Activated CD4-positive, alpha-beta T cell treated with anti-CD3 and anti-CD28 coated beads, Interleukin-2, amount 10 ng/mL, durations not matched to agents 24 days and 14 days (primary cell): Measurements from ENCODE around the gene TMEM94. TPM values are rescaled to one million over a fixed set of nuclear protein-coding genes. Genes with fewer than 3 reads are reported as not detected.
"Not testable (repeated sequence)": the region's sequence is repeated elsewhere in the genome, so short reads cannot be mapped to it uniquely, and the experiment has no call there.

Experiments
- DNase-seq: peaks from one replicate; pipeline ENCODE4 v3.0.0; 2022
- H3K27ac Mint-ChIP-seq: one replicate; pipeline ENCODE4 v1.8.0; 2022; ENCODE audit warnings: mild to moderate bottlenecking, mixed read lengths
- H3K27me3 Mint-ChIP-seq: one replicate; pipeline ENCODE4 v1.8.0; 2022; ENCODE audit warnings: mixed read lengths
- H3K36me3 Mint-ChIP-seq: one replicate; pipeline ENCODE4 v1.8.0; 2022; ENCODE audit warnings: low read depth, mild to moderate bottlenecking, mixed read lengths
- H3K4me1 Mint-ChIP-seq: one replicate; pipeline ENCODE4 v1.8.0; 2021; ENCODE audit warnings: mixed read lengths
- H3K4me3 Mint-ChIP-seq: one replicate; pipeline ENCODE4 v1.8.0; 2022; ENCODE audit warnings: mild to moderate bottlenecking, moderate library complexity, mixed read lengths
- H3K9me3 Mint-ChIP-seq: one replicate; pipeline ENCODE4 v1.8.0; 2021; ENCODE audit warnings: mixed read lengths
- intact Hi-C: fragments of 100-400 bp; cut with micrococcal nuclease; formaldehyde crosslinking; loops from one replicate; pipeline ENCODE4 v1.15.1; 2023
- total RNA-seq: library from RNA; stranded (reverse); gene quantifications from 2 replicates; pipeline ENCODE4 v1.2.3, GENCODE V29; 2022

The TMEM94 gene
- total RNA-seq, 1 donor from 2014 or later: 69.5 TPM

- peaks cover 12% of the 10 kb centered on the region for H3K4me1 Mint-ChIP-seq
- no peak overlapping the region for H3K4me3 Mint-ChIP-seq
- H3K27me3 Mint-ChIP-seq: peaks cover 18% of the 10 kb centered on the region
- H3K36me3 Mint-ChIP-seq: no peaks in the 10 kb centered on the region
- intact Hi-C loops: no loop called here
- H3K9me3 Mint-ChIP-seq: no peaks in the 10 kb centered on the region
- H3K27ac Mint-ChIP-seq: no peak overlapping the region
- no peak for DNase-seq
Observed at GRCh38 chr17:75433218-75433783, 23.1 kb upstream of the TMEM94 start.

- DNase-seq, H3K4me1 Mint-ChIP-seq, H3K27ac Mint-ChIP-seq, intact Hi-C loops, H3K36me3 Mint-ChIP-seq, H3K9me3 Mint-ChIP-seq, H3K4me3 Mint-ChIP-seq: not testable (repeated sequence)
- H3K27me3 Mint-ChIP-seq: peaks cover 15% of the 10 kb centered on the region
Observed at GRCh38 chr17:75434433-75434832, 22.0 kb upstream of the TMEM94 start.

- intact Hi-C loops, H3K27me3 Mint-ChIP-seq, H3K4me1 Mint-ChIP-seq, H3K36me3 Mint-ChIP-seq, H3K27ac Mint-ChIP-seq, H3K4me3 Mint-ChIP-seq, DNase-seq, H3K9me3 Mint-ChIP-seq: not testable (repeated sequence)
Observed at GRCh38 chr17:75437404-75437803, 19.0 kb upstream of the TMEM94 start.

- Mint-ChIP-seq H3K4me1 (peaks cover 9% of the 10 kb centered on the region), H3K9me3 (no peaks in the 10 kb centered on the region), H3K27ac (no peak overlapping the region), H3K27me3 (peaks cover 2% of the 10 kb centered on the region), H3K36me3 (no peaks in the 10 kb centered on the region), H3K4me3 (no peak overlapping the region)
- no peak for DNase-seq
- intact Hi-C loops: no loop called here
Observed at GRCh38 chr17:75439287-75439686, 17.1 kb upstream of the TMEM94 start.

- intact Hi-C loops: no loop called here
- peaks cover 2% of the 10 kb centered on the region for H3K27me3 Mint-ChIP-seq
- H3K4me3 Mint-ChIP-seq: no peak overlapping the region
- DNase-seq: no peak
- H3K36me3 Mint-ChIP-seq: no peaks in the 10 kb centered on the region
- peaks cover 5% of the 10 kb centered on the region for H3K4me1 Mint-ChIP-seq
- no peaks in the 10 kb centered on the region for H3K9me3 Mint-ChIP-seq
- no peak overlapping the region for H3K27ac Mint-ChIP-seq
Observed at GRCh38 chr17:75440738-75441448, 15.5 kb upstream of the TMEM94 start.

DNA sequence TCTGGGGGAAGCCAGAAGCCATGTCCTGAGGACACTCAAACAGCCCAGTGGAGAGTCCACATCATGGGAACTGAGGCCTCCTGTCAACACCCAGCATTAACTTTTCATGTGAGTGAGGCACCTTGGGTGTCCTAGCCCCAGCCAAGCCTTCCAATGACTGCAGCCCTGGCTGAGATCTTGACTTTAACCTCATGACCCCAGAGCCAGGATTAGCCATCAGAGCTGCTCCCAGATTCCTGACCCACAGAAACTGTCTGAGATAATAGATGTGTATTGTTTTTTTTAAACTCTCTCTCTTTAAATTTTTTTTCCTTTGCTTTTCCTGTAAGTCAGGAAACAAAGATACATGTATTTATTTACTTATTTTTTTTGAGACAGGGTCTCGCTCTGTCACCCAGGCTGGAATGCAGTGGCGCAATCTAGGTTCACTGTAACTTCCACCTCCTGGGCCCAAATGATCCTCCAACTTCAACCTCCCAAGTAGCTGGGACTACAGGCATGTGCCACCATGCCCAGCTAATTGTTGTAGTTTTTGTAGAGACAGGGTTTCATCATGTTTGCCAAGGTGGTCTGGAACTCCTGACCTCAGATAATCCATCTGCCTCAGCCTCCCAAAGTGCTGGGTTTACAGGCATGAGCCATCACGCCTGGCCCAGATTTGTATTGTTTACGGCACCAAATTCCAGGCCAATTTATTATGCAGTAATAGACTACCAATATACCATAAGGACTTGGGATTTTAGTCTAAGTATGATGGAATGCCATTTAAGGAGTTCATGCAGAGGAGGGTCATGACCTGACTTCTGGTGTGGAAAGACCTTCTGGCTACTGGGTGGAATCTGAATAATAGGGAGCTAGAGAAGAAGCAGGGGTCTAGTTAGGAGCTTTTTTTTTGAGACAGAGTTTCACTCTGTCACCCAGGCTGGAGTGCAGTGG is 14.0 kb upstream of the TMEM94 start:
- H3K4me1 Mint-ChIP-seq: no peaks in the 10 kb centered on the region
- no peak overlapping the region for H3K4me3 Mint-ChIP-seq
- intact Hi-C loops: no loop called here
- no peaks in the 10 kb centered on the region for H3K9me3 Mint-ChIP-seq
- DNase-seq: no peak
- no peak overlapping the region for H3K27ac Mint-ChIP-seq
- no peaks in the 10 kb centered on the region for H3K36me3 Mint-ChIP-seq
- no peaks in the 10 kb centered on the region for H3K27me3 Mint-ChIP-seq

GRCh38 chr17:75445296-75445695 is 11.1 kb upstream of the TMEM94 start:
- DNase-seq: no peak
- Mint-ChIP-seq H3K4me1 (no peaks in the 10 kb centered on the region), H3K27ac (no peak overlapping the region), H3K4me3 (no peak overlapping the region), H3K27me3 (no peaks in the 10 kb centered on the region), H3K9me3 (no peaks in the 10 kb centered on the region), H3K36me3 (no peaks in the 10 kb centered on the region)
- intact Hi-C loops: no loop called here

- H3K27ac Mint-ChIP-seq, intact Hi-C loops, H3K4me3 Mint-ChIP-seq, DNase-seq, H3K27me3 Mint-ChIP-seq, H3K9me3 Mint-ChIP-seq, H3K4me1 Mint-ChIP-seq, H3K36me3 Mint-ChIP-seq: not testable (repeated sequence)
Observed at GRCh38 chr17:75445896-75446295, 10.5 kb upstream of the TMEM94 start.

DNA sequence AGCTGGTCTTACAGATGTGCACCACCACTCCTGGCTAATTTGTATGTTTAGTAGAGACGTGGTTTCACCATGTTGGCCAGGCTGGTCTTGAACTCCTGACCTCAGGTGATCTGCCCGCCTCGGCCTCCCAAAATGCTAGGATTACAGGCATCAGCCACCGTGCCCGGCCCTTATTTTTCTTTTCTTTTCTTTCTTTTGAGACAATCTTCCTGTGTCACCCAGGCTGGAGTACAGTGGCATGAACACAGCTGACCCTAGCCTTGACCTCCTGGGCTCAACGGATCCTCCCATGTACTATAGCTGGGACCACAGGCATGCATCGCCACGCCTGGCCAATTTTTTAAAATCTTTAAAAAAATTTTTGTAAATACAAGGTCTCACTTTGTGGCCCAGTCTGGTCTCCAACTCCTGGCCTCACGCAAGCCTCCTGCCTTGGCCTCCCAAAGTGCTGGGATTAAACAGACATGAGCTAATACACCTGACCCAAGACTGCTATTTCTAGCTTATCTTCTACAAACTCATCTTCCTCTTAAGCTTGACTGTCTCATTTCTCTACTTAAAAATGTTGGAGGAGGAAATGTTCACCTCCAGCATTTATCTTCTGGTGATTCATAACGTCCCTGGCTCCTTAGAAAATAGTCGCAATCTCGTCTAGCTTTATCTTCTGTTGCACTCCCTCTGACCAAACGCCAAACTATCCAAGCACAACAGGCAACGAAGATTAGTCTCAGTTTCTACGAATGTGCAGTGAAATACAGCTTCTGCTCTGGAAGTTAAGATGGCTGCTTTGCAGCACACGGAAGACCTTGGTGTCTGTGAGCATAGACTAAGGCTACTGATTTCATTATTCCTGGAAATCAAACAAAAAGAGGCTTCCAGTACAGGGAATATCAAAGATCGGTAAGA is 8.2 kb upstream of the TMEM94 start:
- H3K36me3 Mint-ChIP-seq: no peaks in the 10 kb centered on the region
- no peaks in the 10 kb centered on the region for H3K9me3 Mint-ChIP-seq
- no peak overlapping the region for H3K4me3 Mint-ChIP-seq
- DNase-seq: no peak
- no peaks in the 10 kb centered on the region for H3K4me1 Mint-ChIP-seq
- intact Hi-C loops: no loop called here
- H3K27ac Mint-ChIP-seq: no peak overlapping the region
- H3K27me3 Mint-ChIP-seq: peaks cover 2% of the 10 kb centered on the region

GRCh38 chr17:75450270-75450669 is 6.2 kb upstream of the TMEM94 start:
- H3K4me3 Mint-ChIP-seq: no peak overlapping the region
- H3K9me3 Mint-ChIP-seq: no peaks in the 10 kb centered on the region
- DNase-seq: no peak
- peaks cover 6% of the 10 kb centered on the region for H3K4me1 Mint-ChIP-seq
- no peaks in the 10 kb centered on the region for H3K36me3 Mint-ChIP-seq
- no peak overlapping the region for H3K27ac Mint-ChIP-seq
- peaks cover 2% of the 10 kb centered on the region for H3K27me3 Mint-ChIP-seq
- intact Hi-C loops: no loop called here

- Mint-ChIP-seq H3K4me3 (no peak overlapping the region), H3K27me3 (peaks cover 2% of the 10 kb centered on the region), H3K36me3 (peaks cover 6% of the 10 kb centered on the region), H3K27ac (no peak overlapping the region), H3K9me3 (no peaks in the 10 kb centered on the region), H3K4me1 (peaks cover 24% of the 10 kb centered on the region)
- DNase-seq: no peak
- intact Hi-C loops: no loop called here
Observed at GRCh38 chr17:75454193-75454592, 2.2 kb upstream of the TMEM94 start.

DNA sequence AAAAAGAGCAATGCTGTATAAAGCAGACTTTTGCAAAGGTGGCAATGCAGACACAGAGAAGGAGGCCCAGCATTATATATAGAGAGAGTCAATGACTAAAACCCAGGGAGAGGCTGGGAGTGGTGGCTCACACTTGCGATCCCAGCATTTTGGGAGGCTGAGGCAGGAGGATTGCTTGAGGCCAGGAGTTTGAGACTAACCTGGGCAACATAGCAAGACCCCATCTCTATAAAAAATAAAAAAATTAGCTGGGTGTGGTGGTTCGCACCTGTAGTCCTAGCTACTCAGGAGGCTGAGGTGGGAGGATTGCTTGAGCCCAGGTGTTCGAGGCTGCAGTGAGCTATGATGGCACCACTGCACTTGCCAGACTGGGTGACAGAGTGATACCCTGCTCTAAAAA is 1.8 kb upstream of the TMEM94 start:
- H3K27me3 Mint-ChIP-seq, H3K27ac Mint-ChIP-seq, H3K9me3 Mint-ChIP-seq, H3K4me3 Mint-ChIP-seq, H3K36me3 Mint-ChIP-seq, DNase-seq, intact Hi-C loops: not testable (repeated sequence)
- peaks cover 24% of the 10 kb centered on the region for H3K4me1 Mint-ChIP-seq

- no peak for DNase-seq
- peak overlapping the region; percentile 93 for H3K4me3 Mint-ChIP-seq
- H3K4me1 Mint-ChIP-seq: peaks cover 30% of the 10 kb centered on the region
- H3K27me3 Mint-ChIP-seq: no peaks in the 10 kb centered on the region
- peak overlapping the region; percentile 91 for H3K27ac Mint-ChIP-seq
- H3K9me3 Mint-ChIP-seq: no peaks in the 10 kb centered on the region
- peaks cover 6% of the 10 kb centered on the region for H3K36me3 Mint-ChIP-seq
- intact Hi-C loops: loop anchor here (1.0 to 2.0 kb wide), 2 partner anchors 61 to 211 kb away; partner anchors contain the start of genes RECQL5, SAP30BP and TSEN54
Observed at GRCh38 chr17:75456039-75456416, 407 bp upstream of the TMEM94 start.
